Nephron (organoid): ENCODE data around the gene POLR2A.
A peak's percentile ranks its signal among the peaks of the same experiment; 100 is the strongest.

Experiments used
- H3K27ac Mint-ChIP-seq, 3 experiments: 2 replicates each; pipeline ENCODE4 v1.8.0; 2020; ENCODE audit warnings: mixed read lengths in 3 of 3, mild to moderate bottlenecking in 2 of 3, moderate library complexity in 1 of 3
- H3K27me3 Mint-ChIP-seq: 2 replicates; pipeline ENCODE4 v1.8.0; 2021; ENCODE audit warnings: low read depth, mild to moderate bottlenecking, moderate library complexity, mixed read lengths
- H3K36me3 Mint-ChIP-seq: 2 replicates; pipeline ENCODE4 v1.8.0; 2020; ENCODE audit warnings: low read depth, mixed read lengths
- H3K4me1 Mint-ChIP-seq: 2 replicates; pipeline ENCODE4 v1.8.0; 2020; ENCODE audit warnings: mixed read lengths
- H3K4me3 Mint-ChIP-seq, 3 experiments: 2 replicates each; pipeline ENCODE4 v1.8.0; 2020; ENCODE audit warnings: mild to moderate bottlenecking in 3 of 3, mixed read lengths in 3 of 3, moderate library complexity in 2 of 3
- H3K9me3 Mint-ChIP-seq: 2 replicates; pipeline ENCODE4 v1.8.0; 2020; ENCODE audit warnings: mixed read lengths
- TF ChIP-seq, protein P1 (sequence below), 3 experiments: fragments of 200-600 bp; sonication (generic); IDR thresholded peaks; one replicate each; pipeline ENCODE4 v1.5.0; 2021; ENCODE audit warnings: antibody characterized with exemption in 3 of 3; ENCODE audit not compliant: unreplicated experiment in 3 of 3

The POLR2A gene

DNA sequence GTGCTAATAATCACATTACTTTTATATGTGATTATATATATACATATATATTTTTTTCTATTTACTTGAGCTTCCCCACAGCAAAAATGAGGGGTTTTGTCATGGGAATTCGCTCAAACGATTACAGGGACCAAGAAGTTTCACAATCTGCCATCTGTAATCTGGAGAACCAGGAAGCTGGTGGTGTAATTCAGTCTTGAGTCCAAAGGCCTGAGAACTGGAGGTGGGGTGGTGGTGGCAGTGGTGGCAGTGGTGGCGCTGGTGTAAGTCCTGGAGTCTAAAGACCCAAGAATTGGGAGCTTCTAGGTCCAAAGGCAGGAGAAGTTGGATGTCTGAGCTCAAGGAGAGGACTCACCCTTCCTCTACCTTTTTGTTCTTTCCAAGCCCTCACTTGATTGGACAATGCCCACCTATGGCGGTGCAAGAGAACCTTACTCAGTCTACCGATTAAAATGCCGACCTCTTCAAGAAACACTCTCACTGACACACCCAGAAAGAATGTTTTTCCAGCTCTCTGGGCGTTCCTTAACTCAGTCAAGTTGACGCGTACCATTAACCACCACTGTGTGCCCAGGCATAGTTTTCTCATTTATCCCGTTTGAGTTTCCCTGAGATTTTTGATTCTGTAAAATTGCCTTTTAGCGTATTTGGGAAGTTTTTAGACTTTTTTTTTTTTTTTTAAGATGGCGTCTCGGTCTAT is 31.9 kb downstream of the POLR2A start:
- Mint-ChIP-seq H3K9me3 (no peaks in the 10 kb centered on the region), H3K4me3 (no peak overlapping the region), H3K27ac (peak overlapping the region; percentile 13 to 70 (median 38)), H3K36me3 (peaks cover 40% of the 10 kb centered on the region), H3K27me3 (no peaks in the 10 kb centered on the region), H3K4me1 (peaks cover 4% of the 10 kb centered on the region)
- TF ChIP-seq, protein P1, sequence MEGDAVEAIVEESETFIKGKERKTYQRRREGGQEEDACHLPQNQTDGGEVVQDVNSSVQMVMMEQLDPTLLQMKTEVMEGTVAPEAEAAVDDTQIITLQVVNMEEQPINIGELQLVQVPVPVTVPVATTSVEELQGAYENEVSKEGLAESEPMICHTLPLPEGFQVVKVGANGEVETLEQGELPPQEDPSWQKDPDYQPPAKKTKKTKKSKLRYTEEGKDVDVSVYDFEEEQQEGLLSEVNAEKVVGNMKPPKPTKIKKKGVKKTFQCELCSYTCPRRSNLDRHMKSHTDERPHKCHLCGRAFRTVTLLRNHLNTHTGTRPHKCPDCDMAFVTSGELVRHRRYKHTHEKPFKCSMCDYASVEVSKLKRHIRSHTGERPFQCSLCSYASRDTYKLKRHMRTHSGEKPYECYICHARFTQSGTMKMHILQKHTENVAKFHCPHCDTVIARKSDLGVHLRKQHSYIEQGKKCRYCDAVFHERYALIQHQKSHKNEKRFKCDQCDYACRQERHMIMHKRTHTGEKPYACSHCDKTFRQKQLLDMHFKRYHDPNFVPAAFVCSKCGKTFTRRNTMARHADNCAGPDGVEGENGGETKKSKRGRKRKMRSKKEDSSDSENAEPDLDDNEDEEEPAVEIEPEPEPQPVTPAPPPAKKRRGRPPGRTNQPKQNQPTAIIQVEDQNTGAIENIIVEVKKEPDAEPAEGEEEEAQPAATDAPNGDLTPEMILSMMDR (IDR thresholded peaks at IDR 0.05; ENCODE audit: unreplicated experiment in 3 of 3), result no peak

DNA sequence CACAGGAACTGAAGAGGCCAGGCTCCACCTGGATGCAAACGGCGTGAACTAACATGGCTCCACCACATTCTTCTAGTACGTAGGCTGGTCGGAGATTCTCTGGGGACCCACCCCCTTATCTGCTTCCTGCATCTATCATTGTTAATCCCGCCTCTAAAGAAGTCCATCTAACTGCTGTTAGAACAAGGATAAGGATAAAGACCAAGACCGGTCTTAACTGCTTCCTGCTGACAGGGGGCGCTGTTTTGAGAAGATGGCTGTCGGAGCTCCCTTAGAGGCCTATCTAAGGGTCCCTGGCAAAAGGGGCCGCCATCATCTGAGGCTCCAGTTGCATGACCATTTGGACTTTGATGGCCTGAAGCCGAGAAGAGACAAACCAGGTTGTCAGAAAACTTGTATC is 38.9 kb downstream of the POLR2A start:
- Mint-ChIP-seq H3K27me3 (no peaks in the 10 kb centered on the region), H3K4me1 (no peaks in the 10 kb centered on the region), H3K27ac (no peak overlapping the region), H3K9me3 (peaks cover 11% of the 10 kb centered on the region), H3K4me3 (no peak overlapping the region), H3K36me3 (peaks cover 6% of the 10 kb centered on the region)
- TF ChIP-seq, protein P1 (IDR thresholded peaks at IDR 0.05; ENCODE audit: unreplicated experiment in 3 of 3), result no peak

DNA sequence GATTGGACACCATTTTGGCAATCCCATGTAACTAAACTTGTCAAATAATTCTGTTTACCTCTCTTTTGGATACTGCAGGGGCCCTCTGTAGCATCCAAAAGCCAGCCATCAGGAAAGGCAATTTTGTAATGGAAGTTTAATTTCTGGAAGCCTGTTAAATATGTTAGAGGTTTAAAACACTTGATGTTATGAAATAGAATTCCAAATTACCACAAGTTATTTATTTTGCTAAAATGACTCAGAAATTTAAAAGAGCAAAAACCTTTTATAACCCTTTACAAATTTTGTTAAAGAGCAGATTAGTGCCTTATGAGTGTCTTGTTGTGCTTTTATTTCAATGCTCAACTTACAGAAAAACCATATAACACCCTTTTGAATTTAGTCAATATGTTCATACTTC is 44.7 kb downstream of the POLR2A start:
- TF ChIP-seq, protein P1 (IDR thresholded peaks at IDR 0.05; ENCODE audit: unreplicated experiment in 3 of 3), result no peak
- peaks cover 14% of the 10 kb centered on the region for H3K36me3 Mint-ChIP-seq
- H3K4me1 Mint-ChIP-seq, result no peaks in the 10 kb centered on the region
- no peak overlapping the region for H3K27ac Mint-ChIP-seq
- peaks cover 25% of the 10 kb centered on the region for H3K9me3 Mint-ChIP-seq
- H3K27me3 Mint-ChIP-seq, result no peaks in the 10 kb centered on the region
- H3K4me3 Mint-ChIP-seq, result no peak overlapping the region

DNA sequence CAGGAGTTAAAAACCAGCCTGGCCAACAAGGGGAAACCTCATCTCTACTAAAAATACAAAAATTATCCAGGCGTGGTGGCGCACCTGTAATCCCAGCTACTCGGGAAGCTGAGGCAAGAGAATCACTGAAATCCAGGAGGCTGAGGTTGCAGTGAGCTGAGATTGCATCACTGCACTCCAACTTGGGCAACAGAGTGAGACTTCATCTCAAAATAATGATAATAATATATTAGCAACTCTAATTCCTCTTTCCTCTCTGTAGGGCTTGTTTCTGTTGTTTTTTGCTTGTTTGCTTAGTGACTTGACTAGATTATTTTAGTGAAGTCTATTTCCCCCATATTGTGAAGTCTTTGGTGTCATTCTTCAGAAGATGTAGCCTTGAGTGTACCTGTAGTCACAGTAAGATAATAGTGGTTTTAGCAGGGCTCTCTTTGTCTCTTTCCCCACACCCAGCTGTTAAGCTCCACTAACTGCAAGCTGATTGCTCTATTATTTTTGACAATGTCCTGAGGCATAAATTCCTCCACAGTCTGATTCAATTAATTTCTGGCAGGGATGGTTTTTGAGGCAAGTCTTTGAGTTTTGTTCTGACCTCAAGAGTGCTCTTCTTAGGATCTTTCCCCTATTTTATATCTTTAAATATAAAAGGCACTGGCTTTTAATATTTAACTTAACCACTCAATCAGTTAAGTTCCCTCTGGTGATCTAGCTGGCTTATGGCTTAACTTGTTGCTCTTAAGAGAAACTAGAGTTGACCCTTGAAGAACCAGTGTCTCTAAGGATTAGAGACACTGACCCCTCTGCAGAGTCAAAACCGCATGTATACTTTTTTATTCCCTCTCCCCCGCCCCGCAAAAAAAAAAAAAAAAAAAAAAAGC is 46.1 kb downstream of the POLR2A start:
- H3K27me3 Mint-ChIP-seq, result no peaks in the 10 kb centered on the region
- TF ChIP-seq, protein P1 (IDR thresholded peaks at IDR 0.05; ENCODE audit: unreplicated experiment in 3 of 3), result no peak
- H3K9me3 Mint-ChIP-seq, result peaks cover 32% of the 10 kb centered on the region
- H3K27ac Mint-ChIP-seq, result peak overlapping the region; percentile 48 to 76 (median 56)
- no peaks in the 10 kb centered on the region for H3K4me1 Mint-ChIP-seq
- H3K36me3 Mint-ChIP-seq, result peaks cover 14% of the 10 kb centered on the region
- no peak overlapping the region for H3K4me3 Mint-ChIP-seq

DNA sequence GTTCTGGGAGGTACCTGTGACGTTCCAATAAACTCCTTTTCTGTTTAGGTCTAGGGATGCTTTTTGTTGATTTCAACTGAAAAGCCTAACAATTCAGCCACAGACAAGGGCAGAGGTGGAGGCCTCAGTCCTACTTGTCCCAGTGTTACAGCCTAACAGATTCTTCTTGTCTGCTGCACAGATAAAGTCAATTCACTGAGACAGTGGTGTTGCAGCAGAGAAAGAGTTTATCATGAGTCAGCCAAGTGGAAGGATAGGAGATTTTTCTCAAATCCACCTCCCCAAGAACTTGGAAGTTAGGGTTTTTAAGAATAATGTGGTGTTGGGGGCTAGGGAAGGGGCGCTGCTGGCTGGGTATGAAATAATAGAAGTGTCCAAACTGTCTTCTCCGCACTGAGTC is 53.9 kb downstream of the POLR2A start:
- Mint-ChIP-seq H3K4me1 (no peaks in the 10 kb centered on the region), H3K9me3 (peaks cover 10% of the 10 kb centered on the region), H3K27me3 (peaks cover 3% of the 10 kb centered on the region), H3K36me3 (no peaks in the 10 kb centered on the region), H3K27ac (peak overlapping the region in 1 of 3 experiments; percentile 93), H3K4me3 (no peak overlapping the region)
- TF ChIP-seq, protein P1 (IDR thresholded peaks at IDR 0.05; ENCODE audit: unreplicated experiment in 3 of 3), result no peak
